ENCODE results near the gene EFCAB10.

DNA sequence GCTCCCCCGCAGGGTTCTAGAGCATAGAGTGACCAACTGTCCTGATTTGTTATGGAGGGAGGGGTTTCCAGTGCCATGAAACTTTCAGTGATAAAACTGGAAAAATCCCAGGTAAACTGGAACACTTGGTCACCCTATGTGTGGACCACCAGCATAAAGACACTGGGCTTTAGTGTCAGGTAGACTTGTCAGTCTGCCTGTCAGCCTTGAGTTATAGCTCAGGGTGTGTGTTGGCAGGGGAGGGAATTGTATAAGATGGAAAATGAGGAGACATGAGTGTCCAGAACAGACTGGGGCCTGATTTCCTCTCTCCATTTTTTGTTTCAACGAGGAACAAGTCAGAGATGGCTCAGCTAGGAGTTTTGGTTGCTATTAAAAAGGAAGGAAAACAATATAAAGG is 10.2 kb upstream of the EFCAB10 start:
- TF ChIP-seq, protein P1, sequence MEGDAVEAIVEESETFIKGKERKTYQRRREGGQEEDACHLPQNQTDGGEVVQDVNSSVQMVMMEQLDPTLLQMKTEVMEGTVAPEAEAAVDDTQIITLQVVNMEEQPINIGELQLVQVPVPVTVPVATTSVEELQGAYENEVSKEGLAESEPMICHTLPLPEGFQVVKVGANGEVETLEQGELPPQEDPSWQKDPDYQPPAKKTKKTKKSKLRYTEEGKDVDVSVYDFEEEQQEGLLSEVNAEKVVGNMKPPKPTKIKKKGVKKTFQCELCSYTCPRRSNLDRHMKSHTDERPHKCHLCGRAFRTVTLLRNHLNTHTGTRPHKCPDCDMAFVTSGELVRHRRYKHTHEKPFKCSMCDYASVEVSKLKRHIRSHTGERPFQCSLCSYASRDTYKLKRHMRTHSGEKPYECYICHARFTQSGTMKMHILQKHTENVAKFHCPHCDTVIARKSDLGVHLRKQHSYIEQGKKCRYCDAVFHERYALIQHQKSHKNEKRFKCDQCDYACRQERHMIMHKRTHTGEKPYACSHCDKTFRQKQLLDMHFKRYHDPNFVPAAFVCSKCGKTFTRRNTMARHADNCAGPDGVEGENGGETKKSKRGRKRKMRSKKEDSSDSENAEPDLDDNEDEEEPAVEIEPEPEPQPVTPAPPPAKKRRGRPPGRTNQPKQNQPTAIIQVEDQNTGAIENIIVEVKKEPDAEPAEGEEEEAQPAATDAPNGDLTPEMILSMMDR (IDR thresholded peaks at IDR 0.05) = no peak
- TF ChIP-seq POLR2AphosphoS5 (IDR thresholded peaks at IDR 0.05; ENCODE audit: low read depth, low read length) = no peak
- no peak for TF ChIP-seq JUND (IDR thresholded peaks at IDR 0.05)

Data from SK-N-SH (cell line).